H9 (cell line): ENCODE measurements around the gene SYNGR2. TPM values are rescaled to one million over a fixed set of nuclear protein-coding genes. Genes with fewer than 3 reads are reported as not detected.

ENCODE experiments used
- DNase-seq: peaks from one replicate; pipeline ENCODE4 v3.0.0-alpha.2; 2017
- H2AFZ ChIP-seq: one replicate; pipeline ENCODE4 v1.6.1; 2013; ENCODE audit warnings: mild to moderate bottlenecking, low read length, control low read depth, moderate library complexity
- H2AK5ac ChIP-seq: 2 replicates; pipeline ENCODE4 v1.6.1; 2013; ENCODE audit warnings: low read length, control low read depth, mixed read lengths; ENCODE audit not compliant: insufficient read length
- H2BK120ac ChIP-seq: one replicate; pipeline ENCODE4 v1.6.1; 2013; ENCODE audit warnings: low read depth, mild to moderate bottlenecking, low read length, control low read depth, inconsistent platforms; ENCODE audit not compliant: poor library complexity, severe bottlenecking
- H2BK12ac ChIP-seq: 2 replicates; pipeline ENCODE4 v1.6.1; 2013; ENCODE audit warnings: low read length, control low read depth, mixed read lengths, low read depth; ENCODE audit not compliant: insufficient read length
- H2BK15ac ChIP-seq: 2 replicates; pipeline ENCODE4 v1.6.1; 2013; ENCODE audit warnings: low read depth, low read length, control low read depth
- H2BK20ac ChIP-seq: one replicate; pipeline ENCODE4 v1.6.1; 2013; ENCODE audit warnings: low read depth, mild to moderate bottlenecking, low read length, control low read depth, inconsistent platforms; ENCODE audit not compliant: poor library complexity, severe bottlenecking
- H2BK5ac ChIP-seq: 2 replicates; pipeline ENCODE4 v1.6.1; 2013; ENCODE audit warnings: low read length, control low read depth, mixed read lengths; ENCODE audit not compliant: insufficient read length
- H3K14ac ChIP-seq: 2 replicates; pipeline ENCODE4 v1.6.1; 2013; ENCODE audit warnings: low read length, control low read depth; ENCODE audit not compliant: insufficient read depth
- H3K18ac ChIP-seq: 2 replicates; pipeline ENCODE4 v1.6.1; 2013; ENCODE audit warnings: low read depth, mild to moderate bottlenecking, mixed read lengths, low read length, control low read depth; ENCODE audit not compliant: insufficient read length
- H3K23ac ChIP-seq: 2 replicates; pipeline ENCODE4 v1.6.1; 2013; ENCODE audit warnings: low read length, control low read depth, mixed read lengths, low read depth; ENCODE audit not compliant: insufficient read length
- H3K23me2 ChIP-seq: 2 replicates; pipeline ENCODE4 v1.6.1; 2013; ENCODE audit warnings: low read depth, mild to moderate bottlenecking, mixed read lengths, low read length, control low read depth; ENCODE audit not compliant: insufficient read length, poor library complexity, severe bottlenecking
- H3K27ac ChIP-seq: 2 replicates; pipeline ENCODE4 v1.5.1; 2013; ENCODE audit warnings: low read length, control low read depth, mixed read lengths, low read depth; ENCODE audit not compliant: insufficient read length
- H3K27me3 ChIP-seq: 2 replicates; pipeline ENCODE4 v1.6.1; 2013; ENCODE audit warnings: low read length, control low read depth, inconsistent platforms; ENCODE audit not compliant: insufficient read depth
- H3K4ac ChIP-seq: 2 replicates; pipeline ENCODE4 v1.6.1; 2013; ENCODE audit warnings: low read depth, mild to moderate bottlenecking, control low read depth, inconsistent platforms, low read length, moderate library complexity
- H3K4me1 ChIP-seq: 2 replicates; pipeline ENCODE4 v1.6.1; 2013; ENCODE audit warnings: low read length, control low read depth, inconsistent platforms; ENCODE audit not compliant: insufficient read depth
- H3K4me2 ChIP-seq: 2 replicates; pipeline ENCODE4 v1.6.1; 2013; ENCODE audit warnings: low read length, control low read depth, mixed read lengths; ENCODE audit not compliant: insufficient read length, insufficient read depth
- H3K56ac ChIP-seq: 2 replicates; pipeline ENCODE4 v1.6.1; 2013; ENCODE audit warnings: low read depth, mild to moderate bottlenecking, mixed read lengths, low read length, control low read depth; ENCODE audit not compliant: insufficient read length
- H3K79me1 ChIP-seq: 2 replicates; pipeline ENCODE4 v1.6.1; 2013; ENCODE audit warnings: low read depth, mild to moderate bottlenecking, moderate library complexity, low read length, control low read depth, inconsistent platforms; ENCODE audit not compliant: insufficient read depth, poor library complexity, severe bottlenecking
- H3K79me2 ChIP-seq: 2 replicates; pipeline ENCODE4 v1.6.1; 2013; ENCODE audit warnings: low read length, control low read depth, inconsistent platforms; ENCODE audit not compliant: insufficient read depth
- H3K9ac ChIP-seq: 2 replicates; pipeline ENCODE4 v1.6.1; 2013; ENCODE audit warnings: low read length, control low read depth, mixed read lengths; ENCODE audit not compliant: insufficient read length; ENCODE audit errors: extremely low read depth
- H3K9me3 ChIP-seq: one replicate; pipeline ENCODE4 v1.6.1; 2013; ENCODE audit warnings: low read depth, low read length, inconsistent platforms; ENCODE audit not compliant: control insufficient read depth
- H3T11ph ChIP-seq: one replicate; pipeline ENCODE4 v1.6.1; 2013; ENCODE audit warnings: mild to moderate bottlenecking, low read length, control low read depth, inconsistent platforms
- H4K20me1 ChIP-seq: one replicate; pipeline ENCODE4 v1.6.1; 2013; ENCODE audit not compliant: control insufficient read depth, insufficient read length, insufficient read depth
- H4K5ac ChIP-seq: 2 replicates; pipeline ENCODE4 v1.6.1; 2013; ENCODE audit warnings: low read depth, mild to moderate bottlenecking, mixed read lengths, low read length, control low read depth; ENCODE audit not compliant: insufficient read length
- H4K8ac ChIP-seq: replicated peaks from 2 replicates; pipeline ENCODE4 v1.6.1; 2013; ENCODE audit warnings: low read length, control low read depth, mixed read lengths, low read depth; ENCODE audit not compliant: insufficient read length
- H4K91ac ChIP-seq: 2 replicates; pipeline ENCODE4 v1.6.1; 2013; ENCODE audit warnings: low read depth, mild to moderate bottlenecking, moderate library complexity, mixed read lengths, low read length, control low read depth; ENCODE audit not compliant: insufficient read length
- H3K27ac Mint-ChIP-seq, 3 experiments: 2 replicates in 2 of 3; 3 replicates in 1 of 3; pipeline ENCODE4 v1.8.0; 2020 to 2021; ENCODE audit warnings: mixed read lengths in 3 of 3, mild to moderate bottlenecking in 1 of 3, moderate library complexity in 1 of 3
- H3K27me3 Mint-ChIP-seq: 2 replicates; pipeline ENCODE4 v1.8.0; 2021; ENCODE audit warnings: low read depth, mild to moderate bottlenecking, moderate library complexity, mixed read lengths
- H3K36me3 Mint-ChIP-seq, 3 experiments: 2 replicates in 2 of 3; 3 replicates in 1 of 3; pipeline ENCODE4 v1.8.0; 2020 to 2021; ENCODE audit warnings: low read depth in 3 of 3, mixed read lengths in 3 of 3; ENCODE audit not compliant: insufficient read depth in 1 of 3
- H3K4me1 Mint-ChIP-seq, 2 experiments: 2 replicates each; pipeline ENCODE4 v1.8.0; 2020; ENCODE audit warnings: mixed read lengths in 2 of 2
- H3K4me3 Mint-ChIP-seq, 2 experiments: 2 replicates in 1 of 2; 3 replicates in 1 of 2; pipeline ENCODE4 v1.8.0; 2020 to 2021; ENCODE audit warnings: mild to moderate bottlenecking in 2 of 2, mixed read lengths in 2 of 2, moderate library complexity in 1 of 2
- H3K9me3 Mint-ChIP-seq, 2 experiments: 2 replicates in 1 of 2; 3 replicates in 1 of 2; pipeline ENCODE4 v1.8.0; 2020; ENCODE audit warnings: mild to moderate bottlenecking in 2 of 2, mixed read lengths in 2 of 2, moderate library complexity in 1 of 2
- WGBS: extraction: QIAGEN DNeasy Blood & Tissue Kit; methylation state at CpG from one replicate; pipeline ENCODE4 v1.1.7; 2013; ENCODE audit warnings: missing lambda C conversion rate, low lambda C conversion rate, mixed read lengths; ENCODE audit not compliant: insufficient read length; ENCODE audit errors: extremely low coverage; 5-methylcytosine and 5-hydroxymethylcytosine counted together
- total RNA-seq: library from RNA; stranded (reverse); gene quantifications from 2 replicates; pipeline ENCODE4 v1.2.1, GENCODE V29; 2021
- TF ChIP-seq, protein P1 (sequence below): fragments of 200-600 bp; sonication (generic); conservative IDR thresholded peaks from 3 replicates; pipeline ENCODE4 v1.8.0; 2021; ENCODE audit warnings: antibody characterized with exemption, mild to moderate bottlenecking

Gene SYNGR2
- total RNA-seq, 1 experiment from 2014 or later = 41.0 TPM

DNA sequence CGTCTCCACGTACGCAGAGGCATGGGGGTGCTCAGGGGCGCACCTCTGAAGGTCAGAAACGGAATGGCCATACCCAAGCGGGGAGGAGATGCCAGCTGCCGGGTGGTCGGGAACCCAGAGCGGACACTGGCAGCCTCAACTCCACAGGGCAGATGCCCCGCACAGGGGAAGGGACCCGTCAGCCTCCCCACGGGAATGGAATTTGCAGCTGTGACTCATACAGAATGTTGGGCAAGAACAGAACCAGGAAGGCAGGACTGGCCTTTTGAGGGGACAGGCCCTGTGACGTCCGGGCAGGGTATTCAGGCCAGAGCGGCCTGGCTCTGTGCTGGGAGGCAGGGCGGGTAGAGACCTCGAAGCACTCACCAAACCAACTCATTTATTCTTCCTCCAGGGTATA, 11.0 kb downstream of the SYNGR2 start:
- Histone ChIP-seq H3K9ac (no peak overlapping the region), H4K5ac (no peak overlapping the region), H3K27me3 (no peaks in the 10 kb centered on the region), H3T11ph (no peak overlapping the region), H3K14ac (no peak overlapping the region), H3K27ac (no peak overlapping the region), H2AFZ (no peak overlapping the region), H3K4me2 (no peak overlapping the region), H3K79me2 (no peaks in the 10 kb centered on the region), H2BK15ac (no peak overlapping the region), H3K56ac (no peak overlapping the region), H4K20me1 (no peaks in the 10 kb centered on the region), H3K18ac (no peak overlapping the region), H2BK120ac (no peak overlapping the region), H2BK20ac (no peak overlapping the region), H3K79me1 (peaks cover 2% of the 10 kb centered on the region), H3K9me3 (no peaks in the 10 kb centered on the region), H3K4ac (no peak overlapping the region), H3K23me2 (no peaks in the 10 kb centered on the region), H3K23ac (no peak overlapping the region), H4K8ac (no peak overlapping the region), H2BK12ac (no peak overlapping the region), H2BK5ac (no peak overlapping the region), H4K91ac (no peak overlapping the region), H3K4me1 (no peaks in the 10 kb centered on the region), H2AK5ac (no peak overlapping the region)
- peaks cover 16 to 26% of the 10 kb centered on the region in 2 experiments for H3K4me1 Mint-ChIP-seq
- TF ChIP-seq, protein P1, sequence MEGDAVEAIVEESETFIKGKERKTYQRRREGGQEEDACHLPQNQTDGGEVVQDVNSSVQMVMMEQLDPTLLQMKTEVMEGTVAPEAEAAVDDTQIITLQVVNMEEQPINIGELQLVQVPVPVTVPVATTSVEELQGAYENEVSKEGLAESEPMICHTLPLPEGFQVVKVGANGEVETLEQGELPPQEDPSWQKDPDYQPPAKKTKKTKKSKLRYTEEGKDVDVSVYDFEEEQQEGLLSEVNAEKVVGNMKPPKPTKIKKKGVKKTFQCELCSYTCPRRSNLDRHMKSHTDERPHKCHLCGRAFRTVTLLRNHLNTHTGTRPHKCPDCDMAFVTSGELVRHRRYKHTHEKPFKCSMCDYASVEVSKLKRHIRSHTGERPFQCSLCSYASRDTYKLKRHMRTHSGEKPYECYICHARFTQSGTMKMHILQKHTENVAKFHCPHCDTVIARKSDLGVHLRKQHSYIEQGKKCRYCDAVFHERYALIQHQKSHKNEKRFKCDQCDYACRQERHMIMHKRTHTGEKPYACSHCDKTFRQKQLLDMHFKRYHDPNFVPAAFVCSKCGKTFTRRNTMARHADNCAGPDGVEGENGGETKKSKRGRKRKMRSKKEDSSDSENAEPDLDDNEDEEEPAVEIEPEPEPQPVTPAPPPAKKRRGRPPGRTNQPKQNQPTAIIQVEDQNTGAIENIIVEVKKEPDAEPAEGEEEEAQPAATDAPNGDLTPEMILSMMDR = no peak
- no peak overlapping the region; a peak in 1 of 7 replicates for H3K27ac Mint-ChIP-seq
- H3K9me3 Mint-ChIP-seq = no peaks in the 10 kb centered on the region; a peak in 1 of 5 replicates
- WGBS = no CpG with 5 or more reads among the region's 17 CpGs
- H3K27me3 Mint-ChIP-seq = no peaks in the 10 kb centered on the region; the same call in 1 of the 2 replicates
- DNase-seq = no peak
- no peak overlapping the region for H3K4me3 Mint-ChIP-seq
- peaks cover 56 to 82% (median 80%) of the 10 kb centered on the region in 3 experiments for H3K36me3 Mint-ChIP-seq
